GM06990 (cell line): ENCODE results near the gene ARHGAP24.

Source experiments
- DNase-seq: peaks from one replicate; pipeline ENCODE4 v3.0.0-alpha.2; 2011; ENCODE audit not compliant: insufficient read length; ENCODE audit errors: extremely low read depth
- H3K27me3 ChIP-seq: replicated peaks from 2 replicates; pipeline ENCODE4 v1.6.0; 2011; ENCODE audit warnings: low read length; ENCODE audit not compliant: control insufficient read depth, insufficient read depth
- H3K36me3 ChIP-seq: 2 replicates; pipeline ENCODE4 v1.5.1; 2011; ENCODE audit warnings: low read length; ENCODE audit not compliant: control insufficient read depth, insufficient read depth
- H3K4me3 ChIP-seq: replicated peaks from 2 replicates; pipeline ENCODE4 v1.5.1; 2011; ENCODE audit warnings: low read depth, mild to moderate bottlenecking, control low read depth, low read length
- TF ChIP-seq, protein P1 (sequence below): IDR thresholded peaks from 2 replicates; pipeline ENCODE4 v1.5.1; 2011; ENCODE audit warnings: low read length, control low read depth, mild to moderate bottlenecking, inconsistent platforms; ENCODE audit not compliant: insufficient read depth, poor library complexity, severe bottlenecking

ARHGAP24 gene

DNA sequence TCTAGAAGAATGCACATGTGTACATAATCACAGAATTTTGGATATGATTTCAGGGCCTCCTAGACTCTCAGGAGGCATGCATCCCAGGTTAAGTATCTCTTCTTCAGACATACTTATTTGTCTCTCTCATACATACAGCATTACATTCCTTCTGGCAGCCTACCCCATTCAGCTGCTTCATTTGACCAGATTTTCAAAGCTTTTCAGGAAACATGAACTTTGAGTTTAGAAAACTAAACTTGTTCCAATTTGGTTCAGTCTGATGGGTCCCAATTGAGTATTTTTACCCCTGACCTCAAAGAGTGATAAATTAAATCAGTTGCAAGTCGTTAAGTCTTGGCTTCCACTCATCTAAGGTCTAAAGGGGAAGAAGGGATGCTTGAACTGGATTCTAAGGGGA, 330.9 kb downstream of the ARHGAP24 start:
- H3K4me3 ChIP-seq = no peak overlapping the region
- TF ChIP-seq, protein P1, sequence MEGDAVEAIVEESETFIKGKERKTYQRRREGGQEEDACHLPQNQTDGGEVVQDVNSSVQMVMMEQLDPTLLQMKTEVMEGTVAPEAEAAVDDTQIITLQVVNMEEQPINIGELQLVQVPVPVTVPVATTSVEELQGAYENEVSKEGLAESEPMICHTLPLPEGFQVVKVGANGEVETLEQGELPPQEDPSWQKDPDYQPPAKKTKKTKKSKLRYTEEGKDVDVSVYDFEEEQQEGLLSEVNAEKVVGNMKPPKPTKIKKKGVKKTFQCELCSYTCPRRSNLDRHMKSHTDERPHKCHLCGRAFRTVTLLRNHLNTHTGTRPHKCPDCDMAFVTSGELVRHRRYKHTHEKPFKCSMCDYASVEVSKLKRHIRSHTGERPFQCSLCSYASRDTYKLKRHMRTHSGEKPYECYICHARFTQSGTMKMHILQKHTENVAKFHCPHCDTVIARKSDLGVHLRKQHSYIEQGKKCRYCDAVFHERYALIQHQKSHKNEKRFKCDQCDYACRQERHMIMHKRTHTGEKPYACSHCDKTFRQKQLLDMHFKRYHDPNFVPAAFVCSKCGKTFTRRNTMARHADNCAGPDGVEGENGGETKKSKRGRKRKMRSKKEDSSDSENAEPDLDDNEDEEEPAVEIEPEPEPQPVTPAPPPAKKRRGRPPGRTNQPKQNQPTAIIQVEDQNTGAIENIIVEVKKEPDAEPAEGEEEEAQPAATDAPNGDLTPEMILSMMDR = no peak
- no peaks in the 10 kb centered on the region for H3K36me3 ChIP-seq
- H3K27me3 ChIP-seq = no peaks in the 10 kb centered on the region
- no peak for DNase-seq

DNA sequence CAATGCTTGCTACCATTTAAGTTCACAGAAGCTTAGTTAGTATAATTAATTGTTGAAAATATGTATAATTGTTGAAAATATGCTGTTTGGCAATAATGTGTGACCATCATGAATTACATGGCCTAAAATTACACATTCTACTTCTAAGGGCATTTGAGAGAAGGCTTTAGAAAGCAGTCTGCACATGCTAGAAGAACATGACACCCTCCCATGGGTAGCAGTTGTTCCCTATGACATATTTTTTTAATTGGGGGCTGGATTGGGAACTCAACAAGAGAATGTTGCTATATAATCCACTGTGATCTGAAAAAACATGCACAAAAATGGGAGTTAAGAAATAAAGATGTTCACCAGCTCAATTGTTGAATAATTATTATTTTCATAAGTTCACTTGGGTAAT, 331.4 kb downstream of the ARHGAP24 start:
- Histone ChIP-seq H3K27me3 (no peaks in the 10 kb centered on the region), H3K4me3 (no peak overlapping the region), H3K36me3 (no peaks in the 10 kb centered on the region)
- TF ChIP-seq, protein P1 = no peak
- no peak for DNase-seq

DNA sequence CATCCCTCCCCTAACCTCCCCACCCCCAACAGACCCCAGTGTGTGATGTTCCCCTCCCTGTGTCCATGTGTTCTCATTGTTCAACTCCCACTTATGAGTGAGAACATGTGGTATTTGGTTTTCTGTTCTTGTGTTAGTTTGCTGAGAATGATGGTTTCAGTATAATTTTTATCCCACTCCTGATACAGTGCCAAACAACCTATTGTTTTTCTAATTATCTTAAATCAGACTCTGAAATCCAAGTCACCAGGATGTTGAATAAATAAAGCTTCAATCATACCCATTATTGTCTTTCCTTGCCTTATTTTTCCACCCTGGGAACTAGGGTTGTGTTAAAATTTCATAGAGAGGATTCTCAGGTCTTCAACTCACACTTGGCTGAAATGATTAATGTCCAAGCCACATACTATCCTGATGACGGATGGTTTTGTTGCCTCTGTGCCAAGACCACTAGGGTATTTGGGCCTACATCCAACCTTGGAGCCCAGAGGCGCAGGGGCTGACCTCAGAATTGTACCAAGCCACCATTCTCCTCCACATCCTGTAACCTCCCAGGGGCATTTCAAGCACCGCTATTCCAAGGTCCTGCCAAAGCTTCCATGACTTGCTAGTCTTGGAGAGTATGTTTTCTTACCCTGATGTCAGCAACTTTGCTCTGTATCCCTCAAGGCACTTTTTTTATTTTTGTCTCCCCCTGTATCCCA, 332.4 kb downstream of the ARHGAP24 start:
- Histone ChIP-seq H3K27me3 (no peaks in the 10 kb centered on the region), H3K4me3 (no peak overlapping the region), H3K36me3 (no peaks in the 10 kb centered on the region)
- no peak for DNase-seq
- TF ChIP-seq, protein P1 = no peak

DNA sequence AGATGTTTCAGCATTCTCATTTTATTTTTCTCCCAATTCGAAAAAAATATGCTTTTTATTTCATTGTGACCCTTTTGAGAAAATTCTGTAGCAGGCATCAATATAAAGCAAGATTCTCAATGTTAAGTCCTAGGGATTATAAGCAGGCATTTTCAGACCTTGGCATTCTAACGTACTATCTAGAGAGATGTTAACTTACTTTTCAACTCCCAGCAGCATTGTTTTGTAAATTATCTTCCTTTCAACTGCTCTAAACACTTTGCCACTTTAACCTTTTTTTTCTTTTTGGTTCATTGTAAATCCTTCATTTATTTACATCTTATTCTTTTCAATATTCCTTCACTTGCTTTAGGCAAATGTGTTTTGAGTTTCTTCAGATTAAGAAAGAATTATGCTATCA, 333.2 kb downstream of the ARHGAP24 start:
- DNase-seq = no peak
- Histone ChIP-seq H3K36me3 (no peaks in the 10 kb centered on the region), H3K4me3 (no peak overlapping the region), H3K27me3 (no peaks in the 10 kb centered on the region)
- TF ChIP-seq, protein P1 = no peak

DNA sequence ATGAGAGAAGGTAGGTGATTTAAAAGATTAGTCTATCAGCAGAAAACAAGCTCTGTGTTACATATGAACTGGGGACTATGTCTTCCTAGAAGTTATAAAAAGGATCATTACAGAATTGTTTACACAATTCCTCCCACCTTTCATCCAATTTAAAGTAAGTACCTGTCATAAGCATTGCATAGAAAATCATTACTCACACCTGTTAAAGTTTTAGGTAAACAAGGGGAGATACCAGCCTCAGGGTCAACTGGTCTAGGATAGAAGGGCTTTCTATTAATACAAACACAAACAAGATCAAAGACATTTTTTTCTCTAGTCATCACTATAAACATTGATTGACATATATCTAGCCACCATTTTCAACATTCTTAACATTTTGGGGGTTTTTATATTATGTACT, 333.9 kb downstream of the ARHGAP24 start:
- no peak overlapping the region for H3K4me3 ChIP-seq
- DNase-seq = no peak
- TF ChIP-seq, protein P1 = no peak
- no peaks in the 10 kb centered on the region for H3K36me3 ChIP-seq
- no peaks in the 10 kb centered on the region for H3K27me3 ChIP-seq

DNA sequence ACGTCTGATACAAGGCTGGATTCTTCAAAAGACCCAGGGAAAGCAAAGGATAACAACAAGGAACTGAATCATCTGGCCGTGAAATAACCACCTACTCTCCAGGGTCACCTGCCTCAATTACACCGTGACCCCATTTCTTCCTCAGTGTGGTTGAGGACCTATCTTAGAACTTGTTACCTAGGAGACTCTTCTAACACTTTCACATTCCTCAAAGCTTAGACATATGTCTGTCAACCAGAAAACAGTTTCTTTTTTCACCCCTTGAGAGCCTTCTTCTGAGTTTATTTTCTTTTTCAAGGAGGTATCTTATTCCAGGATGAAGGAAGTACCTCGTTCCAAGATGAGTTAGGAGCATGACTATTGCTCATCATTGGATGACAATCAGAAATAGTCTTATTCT, 337.8 kb downstream of the ARHGAP24 start:
- Histone ChIP-seq H3K4me3 (no peak overlapping the region), H3K27me3 (no peaks in the 10 kb centered on the region), H3K36me3 (no peaks in the 10 kb centered on the region)
- TF ChIP-seq, protein P1 = no peak
- DNase-seq = no peak
